Endothelial cell of umbilical vein (primary cell): ENCODE data around the gene SLC4A5.

Source experiments
- CTCF ChIP-seq, 2 donors: IDR thresholded peaks; 1 replicate in 1 of 2; 2 replicates in 1 of 2; pipeline ENCODE4 v1.5.1; 2011; ENCODE audit warnings: low read length in 2 of 2, mild to moderate bottlenecking in 2 of 2, moderate library complexity in 2 of 2, control low read depth in 1 of 2, inconsistent platforms in 1 of 2, low read depth in 1 of 2; ENCODE audit not compliant: insufficient read depth in 1 of 2; ENCODE audit errors: extremely low read depth in 1 of 2
- EZH2 ChIP-seq: IDR thresholded peaks from 2 replicates; pipeline ENCODE4 v1.6.1; 2012; ENCODE audit warnings: borderline replicate concordance, low read depth, mild to moderate bottlenecking, moderate library complexity, low read length, inconsistent platforms; ENCODE audit not compliant: severe bottlenecking
- JUN ChIP-seq: IDR thresholded peaks from 2 replicates; pipeline ENCODE4 v1.6.1; 2011; ENCODE audit warnings: borderline replicate concordance, low read depth; ENCODE audit not compliant: insufficient read length, insufficient read depth
- POLR2A ChIP-seq: IDR thresholded peaks from 2 replicates; pipeline ENCODE4 v1.6.1; 2012; ENCODE audit warnings: low read depth, mild to moderate bottlenecking, control low read depth, low read length
- POLR2AphosphoS5 ChIP-seq: IDR thresholded peaks from 2 replicates; pipeline ENCODE4 v1.6.1; 2012; ENCODE audit warnings: low read depth, mild to moderate bottlenecking, control low read depth, low read length, moderate library complexity; ENCODE audit not compliant: insufficient read depth

GRCh38 chr2:74168739-74169138 lies 174.5 kb downstream of the SLC4A5 start:
- TF ChIP-seq CTCF (IDR thresholded peaks at IDR 0.05; ENCODE audit: extremely low read depth in 1 of 2, insufficient read depth in 1 of 2, low read depth in 1 of 2, low read length in 2 of 2) (no peak), JUN (no peak), EZH2 (no peak), POLR2A (no peak), POLR2AphosphoS5 (no peak)
